Measurements from ENCODE around the gene CCDC154. TPM values are rescaled to one million over a fixed set of nuclear protein-coding genes. Genes with fewer than 3 reads are reported as not detected.

The CCDC154 gene
- total and polyA plus RNA-seq, 9 of the 15 experiments (the other 6 are each of a cell fraction or from before 2014, with no cell fraction given) = 0.15 to 1.4 (median 0.20) TPM; not detected in 5

DNA sequence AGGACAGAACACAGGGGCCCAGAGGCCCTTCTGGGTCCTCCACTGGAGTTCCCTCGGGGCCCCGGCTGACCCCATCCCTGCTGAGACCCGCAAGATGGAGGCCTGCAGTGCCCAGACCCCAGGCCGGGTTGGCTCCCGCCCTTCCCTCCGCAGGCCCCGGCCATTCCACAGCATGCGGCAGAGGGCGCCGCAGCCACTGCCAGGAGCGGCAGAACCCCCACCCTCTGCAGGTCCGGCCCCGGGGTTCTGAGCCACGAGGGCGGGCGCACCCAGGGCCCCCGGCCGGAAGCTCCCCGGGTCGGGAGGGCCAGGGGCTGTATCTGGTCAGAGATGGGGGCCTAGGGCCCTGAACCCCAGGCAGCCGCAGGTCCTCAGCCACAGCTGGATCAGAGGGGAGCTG lies 15.8 kb downstream of the CCDC154 start (continued):
- TF ChIP-seq, protein P1, sequence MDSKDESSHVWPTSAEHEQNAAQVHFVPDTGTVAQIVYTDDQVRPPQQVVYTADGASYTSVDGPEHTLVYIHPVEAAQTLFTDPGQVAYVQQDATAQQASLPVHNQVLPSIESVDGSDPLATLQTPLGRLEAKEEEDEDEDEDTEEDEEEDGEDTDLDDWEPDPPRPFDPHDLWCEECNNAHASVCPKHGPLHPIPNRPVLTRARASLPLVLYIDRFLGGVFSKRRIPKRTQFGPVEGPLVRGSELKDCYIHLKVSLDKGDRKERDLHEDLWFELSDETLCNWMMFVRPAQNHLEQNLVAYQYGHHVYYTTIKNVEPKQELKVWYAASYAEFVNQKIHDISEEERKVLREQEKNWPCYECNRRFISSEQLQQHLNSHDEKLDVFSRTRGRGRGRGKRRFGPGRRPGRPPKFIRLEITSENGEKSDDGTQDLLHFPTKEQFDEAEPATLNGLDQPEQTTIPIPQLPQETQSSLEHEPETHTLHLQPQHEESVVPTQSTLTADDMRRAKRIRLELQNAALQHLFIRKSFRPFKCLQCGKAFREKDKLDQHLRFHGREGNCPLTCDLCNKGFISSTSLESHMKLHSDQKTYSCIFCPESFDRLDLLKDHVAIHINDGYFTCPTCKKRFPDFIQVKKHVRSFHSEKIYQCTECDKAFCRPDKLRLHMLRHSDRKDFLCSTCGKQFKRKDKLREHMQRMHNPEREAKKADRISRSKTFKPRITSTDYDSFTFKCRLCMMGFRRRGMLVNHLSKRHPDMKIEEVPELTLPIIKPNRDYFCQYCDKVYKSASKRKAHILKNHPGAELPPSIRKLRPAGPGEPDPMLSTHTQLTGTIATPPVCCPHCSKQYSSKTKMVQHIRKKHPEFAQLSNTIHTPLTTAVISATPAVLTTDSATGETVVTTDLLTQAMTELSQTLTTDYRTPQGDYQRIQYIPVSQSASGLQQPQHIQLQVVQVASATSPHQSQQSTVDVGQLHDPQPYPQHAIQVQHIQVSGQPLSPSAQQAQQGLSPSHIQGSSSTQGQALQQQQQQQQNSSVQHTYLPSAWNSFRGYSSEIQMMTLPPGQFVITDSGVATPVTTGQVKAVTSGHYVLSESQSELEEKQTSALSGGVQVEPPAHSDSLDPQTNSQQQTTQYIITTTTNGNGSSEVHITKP (IDR thresholded peaks at IDR 0.05; ENCODE audit: partially characterized antibody) = no peak
- no peak for TF ChIP-seq MBD2 (IDR thresholded peaks at IDR 0.05; ENCODE audit: borderline replicate concordance, low read depth)
- TF ChIP-seq NELFE (IDR thresholded peaks at IDR 0.05; ENCODE audit: insufficient read depth, insufficient read length) = no peak
- TF ChIP-seq YBX1 (IDR thresholded peaks at IDR 0.05) = no peak
- peak; percentile 43; the same call in 1 of the 2 replicates for TF ChIP-seq RBFOX2 (IDR thresholded peaks at IDR 0.05; ENCODE audit: low read depth, low read length)
- TF ChIP-seq CXXC5 (CRISPR knock-in tag; IDR thresholded peaks at IDR 0.05) = no peak
- TF ChIP-seq NFIC (IDR thresholded peaks at IDR 0.05) = no peak
- no peak for TF ChIP-seq GATAD2A (IDR thresholded peaks at IDR 0.05)
- TF ChIP-seq PYGO2 (tag; IDR thresholded peaks at IDR 0.05) = no peak
- TF ChIP-seq, protein P2, sequence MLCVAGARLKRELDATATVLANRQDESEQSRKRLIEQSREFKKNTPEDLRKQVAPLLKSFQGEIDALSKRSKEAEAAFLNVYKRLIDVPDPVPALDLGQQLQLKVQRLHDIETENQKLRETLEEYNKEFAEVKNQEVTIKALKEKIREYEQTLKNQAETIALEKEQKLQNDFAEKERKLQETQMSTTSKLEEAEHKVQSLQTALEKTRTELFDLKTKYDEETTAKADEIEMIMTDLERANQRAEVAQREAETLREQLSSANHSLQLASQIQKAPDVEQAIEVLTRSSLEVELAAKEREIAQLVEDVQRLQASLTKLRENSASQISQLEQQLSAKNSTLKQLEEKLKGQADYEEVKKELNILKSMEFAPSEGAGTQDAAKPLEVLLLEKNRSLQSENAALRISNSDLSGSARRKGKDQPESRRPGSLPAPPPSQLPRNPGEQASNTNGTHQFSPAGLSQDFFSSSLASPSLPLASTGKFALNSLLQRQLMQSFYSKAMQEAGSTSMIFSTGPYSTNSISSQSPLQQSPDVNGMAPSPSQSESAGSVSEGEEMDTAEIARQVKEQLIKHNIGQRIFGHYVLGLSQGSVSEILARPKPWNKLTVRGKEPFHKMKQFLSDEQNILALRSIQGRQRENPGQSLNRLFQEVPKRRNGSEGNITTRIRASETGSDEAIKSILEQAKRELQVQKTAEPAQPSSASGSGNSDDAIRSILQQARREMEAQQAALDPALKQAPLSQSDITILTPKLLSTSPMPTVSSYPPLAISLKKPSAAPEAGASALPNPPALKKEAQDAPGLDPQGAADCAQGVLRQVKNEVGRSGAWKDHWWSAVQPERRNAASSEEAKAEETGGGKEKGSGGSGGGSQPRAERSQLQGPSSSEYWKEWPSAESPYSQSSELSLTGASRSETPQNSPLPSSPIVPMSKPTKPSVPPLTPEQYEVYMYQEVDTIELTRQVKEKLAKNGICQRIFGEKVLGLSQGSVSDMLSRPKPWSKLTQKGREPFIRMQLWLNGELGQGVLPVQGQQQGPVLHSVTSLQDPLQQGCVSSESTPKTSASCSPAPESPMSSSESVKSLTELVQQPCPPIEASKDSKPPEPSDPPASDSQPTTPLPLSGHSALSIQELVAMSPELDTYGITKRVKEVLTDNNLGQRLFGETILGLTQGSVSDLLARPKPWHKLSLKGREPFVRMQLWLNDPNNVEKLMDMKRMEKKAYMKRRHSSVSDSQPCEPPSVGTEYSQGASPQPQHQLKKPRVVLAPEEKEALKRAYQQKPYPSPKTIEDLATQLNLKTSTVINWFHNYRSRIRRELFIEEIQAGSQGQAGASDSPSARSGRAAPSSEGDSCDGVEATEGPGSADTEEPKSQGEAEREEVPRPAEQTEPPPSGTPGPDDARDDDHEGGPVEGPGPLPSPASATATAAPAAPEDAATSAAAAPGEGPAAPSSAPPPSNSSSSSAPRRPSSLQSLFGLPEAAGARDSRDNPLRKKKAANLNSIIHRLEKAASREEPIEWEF (CRISPR knock-in tag; IDR thresholded peaks at IDR 0.05) = no peak
- TF ChIP-seq BRF1 (IDR thresholded peaks at IDR 0.05; ENCODE audit: borderline replicate concordance, extremely low read depth, insufficient read length) = no peak
- no peak for TF ChIP-seq TRIM28 (IDR thresholded peaks at IDR 0.05)
- TF ChIP-seq, protein P3, sequence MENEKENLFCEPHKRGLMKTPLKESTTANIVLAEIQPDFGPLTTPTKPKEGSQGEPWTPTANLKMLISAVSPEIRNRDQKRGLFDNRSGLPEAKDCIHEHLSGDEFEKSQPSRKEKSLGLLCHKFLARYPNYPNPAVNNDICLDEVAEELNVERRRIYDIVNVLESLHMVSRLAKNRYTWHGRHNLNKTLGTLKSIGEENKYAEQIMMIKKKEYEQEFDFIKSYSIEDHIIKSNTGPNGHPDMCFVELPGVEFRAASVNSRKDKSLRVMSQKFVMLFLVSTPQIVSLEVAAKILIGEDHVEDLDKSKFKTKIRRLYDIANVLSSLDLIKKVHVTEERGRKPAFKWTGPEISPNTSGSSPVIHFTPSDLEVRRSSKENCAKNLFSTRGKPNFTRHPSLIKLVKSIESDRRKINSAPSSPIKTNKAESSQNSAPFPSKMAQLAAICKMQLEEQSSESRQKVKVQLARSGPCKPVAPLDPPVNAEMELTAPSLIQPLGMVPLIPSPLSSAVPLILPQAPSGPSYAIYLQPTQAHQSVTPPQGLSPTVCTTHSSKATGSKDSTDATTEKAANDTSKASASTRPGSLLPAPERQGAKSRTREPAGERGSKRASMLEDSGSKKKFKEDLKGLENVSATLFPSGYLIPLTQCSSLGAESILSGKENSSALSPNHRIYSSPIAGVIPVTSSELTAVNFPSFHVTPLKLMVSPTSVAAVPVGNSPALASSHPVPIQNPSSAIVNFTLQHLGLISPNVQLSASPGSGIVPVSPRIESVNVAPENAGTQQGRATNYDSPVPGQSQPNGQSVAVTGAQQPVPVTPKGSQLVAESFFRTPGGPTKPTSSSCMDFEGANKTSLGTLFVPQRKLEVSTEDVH (IDR thresholded peaks at IDR 0.05; ENCODE audit: low read depth, partially characterized antibody) = no peak
- TF ChIP-seq ZBED1 (IDR thresholded peaks at IDR 0.05) = no peak
- TF ChIP-seq NCOA4 (IDR thresholded peaks at IDR 0.05; ENCODE audit: partially characterized antibody) = no peak
- no peak for TF ChIP-seq ZNF445 (CRISPR knock-in tag; IDR thresholded peaks at IDR 0.05; ENCODE audit: low read depth)
- no peak for TF ChIP-seq PRPF4 (IDR thresholded peaks at IDR 0.05; ENCODE audit: insufficient read depth, low read depth, low read length, poor library complexity, severe bottlenecking)
- TF ChIP-seq, protein P4, sequence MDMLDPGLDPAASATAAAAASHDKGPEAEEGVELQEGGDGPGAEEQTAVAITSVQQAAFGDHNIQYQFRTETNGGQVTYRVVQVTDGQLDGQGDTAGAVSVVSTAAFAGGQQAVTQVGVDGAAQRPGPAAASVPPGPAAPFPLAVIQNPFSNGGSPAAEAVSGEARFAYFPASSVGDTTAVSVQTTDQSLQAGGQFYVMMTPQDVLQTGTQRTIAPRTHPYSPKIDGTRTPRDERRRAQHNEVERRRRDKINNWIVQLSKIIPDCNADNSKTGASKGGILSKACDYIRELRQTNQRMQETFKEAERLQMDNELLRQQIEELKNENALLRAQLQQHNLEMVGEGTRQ (CRISPR knock-in tag; IDR thresholded peaks at IDR 0.05) = no peak
